Stimulated activated CD8-positive, alpha-beta memory T cell treated with anti-CD3 and anti-CD28 coated beads, Interleukin-12 subunit alpha, Interleukin-12 subunit beta, amount 100 ng/mL, for 24 hours (primary cell): ENCODE measurements around the gene HRK.

Experiments used
- DNase-seq: peaks from one replicate; pipeline ENCODE4 v3.0.0-alpha.2; 2020; ENCODE audit errors: extremely low read depth

Gene HRK

GRCh38 chr12:116898669-116899068 is 17.4 kb upstream of the HRK start:
- no peak for DNase-seq

GRCh38 chr12:116897476-116897875 is 16.2 kb upstream of the HRK start:
- DNase-seq, result no peak

- no peak for DNase-seq
Measured at GRCh38 chr12:116896411-116896924, 15.2 kb upstream of the HRK start.

- no peak for DNase-seq
Measured at GRCh38 chr12:116894913-116895312, 13.7 kb upstream of the HRK start.

- DNase-seq, result no peak
Measured at GRCh38 chr12:116892349-116893140, 11.3 kb upstream of the HRK start.

GRCh38 chr12:116891019-116891418 is 9.8 kb upstream of the HRK start:
- no peak for DNase-seq

- no peak for DNase-seq
Measured at GRCh38 chr12:116890330-116890729, 9.1 kb upstream of the HRK start.

- no peak for DNase-seq
Measured at GRCh38 chr12:116887897-116888296, 6.7 kb upstream of the HRK start.

GRCh38 chr12:116887244-116887643 is 6.0 kb upstream of the HRK start:
- DNase-seq, result no peak

GRCh38 chr12:116885491-116885890 is 4.2 kb upstream of the HRK start:
- DNase-seq, result no peak

GRCh38 chr12:116884871-116885270 is 3.6 kb upstream of the HRK start:
- no peak for DNase-seq

- no peak for DNase-seq
Measured at GRCh38 chr12:116882742-116883141, 1.5 kb upstream of the HRK start.

- DNase-seq, result no peak
Measured at GRCh38 chr12:116881877-116882507, 751 bp upstream of the HRK start.

- DNase-seq, result no peak
Measured at GRCh38 chr12:116880817-116881324, 370 bp downstream of the HRK start.

- DNase-seq, result no peak
Measured at GRCh38 chr12:116880213-116880816, 926 bp downstream of the HRK start.

GRCh38 chr12:116879509-116880212 is 1.6 kb downstream of the HRK start:
- no peak for DNase-seq

- DNase-seq, result no peak
Measured at GRCh38 chr12:116878567-116879508, 2.4 kb downstream of the HRK start.

GRCh38 chr12:116876151-116876869 is 4.9 kb downstream of the HRK start:
- DNase-seq, result no peak

- DNase-seq, result no peak
Measured at GRCh38 chr12:116874324-116874995, 6.8 kb downstream of the HRK start.

- no peak for DNase-seq
Measured at GRCh38 chr12:116870306-116870705, 10.9 kb downstream of the HRK start.
